GM12801 (cell line): Measurements from ENCODE around the gene SETDB1.

Source experiments
- CTCF ChIP-seq: IDR thresholded peaks from one replicate; pipeline ENCODE4 v1.5.1; 2011; ENCODE audit warnings: control low read depth; ENCODE audit not compliant: insufficient read length; ENCODE audit errors: extremely low read depth

The SETDB1 gene

GRCh38 chr1:150926097-150926741, at the start of gene SETDB1:
SETDB1 (plus strand) TSS chr1:150926363; CDS start chr1:150927715, 1,352 bp downstream.
- TF ChIP-seq CTCF = no peak

- no peak for TF ChIP-seq CTCF
Observed at GRCh38 chr1:150881331-150882070, 44.7 kb upstream of the SETDB1 start.

GRCh38 chr1:150887018-150887417, 39.1 kb upstream of the SETDB1 start, which contains the start of gene CTXND2:
CTXND2 (plus strand) TSS chr1:150887136; CDS start chr1:150912315, 25,179 bp downstream.
- no peak for TF ChIP-seq CTCF

DNA sequence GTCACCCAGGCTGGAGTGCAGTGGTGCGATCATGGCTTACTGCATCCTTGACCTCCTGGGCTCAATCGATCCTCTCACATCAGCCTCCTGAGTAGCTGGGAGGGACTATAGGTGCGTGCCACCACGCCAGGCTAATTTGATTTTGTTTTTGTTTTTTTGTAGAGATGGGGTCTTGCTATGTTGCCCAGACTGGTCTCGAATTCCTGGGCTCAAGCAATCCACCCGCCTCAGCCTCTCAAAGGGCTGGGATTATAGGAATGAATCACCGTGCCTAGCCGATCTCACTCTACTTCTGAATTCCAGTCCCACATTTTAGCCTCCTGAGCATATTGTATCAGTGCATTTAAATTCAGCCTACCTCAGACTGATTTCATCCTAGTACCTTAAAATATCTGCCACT, 37.4 kb upstream of the SETDB1 start:
- no peak for TF ChIP-seq CTCF

DNA sequence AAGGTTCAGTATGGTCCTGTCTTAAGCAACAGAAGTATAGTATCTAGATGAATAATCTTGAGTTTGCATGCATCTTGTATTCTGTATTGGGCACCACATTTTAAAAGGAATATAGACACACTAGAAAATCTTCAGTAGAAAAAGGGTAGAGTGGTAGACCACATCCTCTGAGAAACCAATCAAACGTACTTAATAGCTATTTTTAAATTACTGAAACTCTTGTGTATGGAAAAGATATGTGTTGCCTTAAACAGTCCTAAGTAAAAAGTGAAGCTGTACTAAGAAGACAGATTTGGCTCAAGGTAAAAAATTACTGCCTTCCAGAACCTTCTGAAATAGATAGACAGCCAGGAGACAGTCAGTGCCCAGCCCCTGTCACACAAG, 36.1 kb upstream of the SETDB1 start:
- TF ChIP-seq CTCF = no peak

DNA sequence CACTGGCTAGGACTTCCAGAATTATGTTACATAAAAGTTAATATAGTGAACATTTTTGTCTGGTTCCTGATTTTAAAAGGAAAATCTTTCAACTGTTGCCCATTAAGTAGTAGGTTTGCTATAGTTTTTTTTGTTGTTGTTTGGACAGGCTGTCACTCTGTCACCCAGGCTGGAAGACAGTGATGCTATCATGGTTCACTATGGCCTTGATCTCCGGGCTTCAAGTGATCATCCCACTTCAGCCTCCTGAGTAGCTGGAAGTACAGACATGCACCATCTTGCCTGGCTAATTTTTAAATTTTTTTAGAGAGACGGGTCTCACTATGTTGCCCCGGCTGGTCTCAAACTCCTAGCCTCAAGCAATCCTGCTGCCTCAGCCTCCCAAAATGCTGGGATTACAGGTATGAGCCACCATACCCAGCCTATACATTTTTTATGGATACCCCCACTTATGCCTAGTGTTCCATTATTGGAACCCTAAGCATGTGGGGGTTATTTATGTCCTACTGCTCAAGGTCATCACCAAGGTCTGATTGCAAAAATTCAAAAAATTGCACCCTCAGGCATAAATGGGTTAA, 32.7 kb upstream of the SETDB1 start:
- no peak for TF ChIP-seq CTCF

GRCh38 chr1:150895618-150896017, 30.5 kb upstream of the SETDB1 start:
- TF ChIP-seq CTCF = no peak
